ENCODE data around the gene RBM4B.

DNA sequence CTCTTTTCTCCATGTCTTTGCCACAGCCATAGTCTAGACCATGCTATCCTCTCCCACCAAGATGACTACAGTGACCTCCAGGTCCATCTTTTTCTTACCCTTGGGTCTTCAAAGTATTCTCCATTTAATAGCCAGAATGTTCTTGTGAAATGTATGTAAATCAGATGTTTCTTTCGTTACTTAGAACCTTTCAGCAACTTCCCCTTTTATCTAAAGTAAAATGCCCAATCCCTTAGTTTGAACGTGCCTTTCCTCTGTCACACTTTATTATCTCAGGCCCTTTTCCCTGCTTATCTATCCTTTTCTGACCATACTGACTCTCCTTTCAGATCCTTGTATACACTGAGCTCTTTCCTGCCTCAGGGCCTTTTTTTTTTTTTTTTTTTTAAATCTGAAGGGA, 17.9 kb downstream of the RBM4B start:
- TF ChIP-seq YY1 (IDR thresholded peaks at IDR 0.05; ENCODE audit: insufficient read depth, insufficient read length), result no peak
- no peak for TF ChIP-seq ZNF274 (IDR thresholded peaks at IDR 0.05; ENCODE audit: low read depth, low read length)
